Dedifferentiated amniotic fluid mesenchymal stem cell (primary cell): ENCODE data around the gene XPC.
"Not testable (repeated sequence)": the region's sequence is repeated elsewhere in the genome, so short reads cannot be mapped to it uniquely, and the experiment has no call there.

ENCODE experiments used
- DNase-seq: peaks from one replicate; pipeline ENCODE4 v3.0.0-alpha.2; 2016; ENCODE audit errors: extremely low spot score

XPC gene

DNA sequence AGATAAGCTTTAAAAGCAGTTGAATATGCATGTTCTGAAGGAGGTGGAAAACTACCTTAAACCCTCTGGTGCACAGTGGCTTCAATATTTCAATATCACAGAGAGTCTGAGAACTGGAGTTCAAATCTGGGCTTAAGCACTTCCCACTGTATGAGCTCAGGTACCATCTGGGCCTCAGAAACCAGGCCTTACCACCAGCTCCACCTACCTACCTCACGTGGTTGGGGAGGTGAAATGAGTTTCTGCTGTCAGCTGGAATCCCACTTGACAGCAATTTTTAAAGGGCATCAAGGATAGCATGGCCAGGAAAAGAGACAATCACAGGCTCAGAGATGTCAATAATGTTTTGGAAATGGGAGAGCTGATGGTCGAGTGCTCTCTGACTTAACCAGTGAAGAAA, 58.8 kb downstream of the XPC start:
- no peak for DNase-seq

GRCh38 chr3:14118400-14119381, 59.7 kb downstream of the XPC start:
- DNase-seq: no peak

DNA sequence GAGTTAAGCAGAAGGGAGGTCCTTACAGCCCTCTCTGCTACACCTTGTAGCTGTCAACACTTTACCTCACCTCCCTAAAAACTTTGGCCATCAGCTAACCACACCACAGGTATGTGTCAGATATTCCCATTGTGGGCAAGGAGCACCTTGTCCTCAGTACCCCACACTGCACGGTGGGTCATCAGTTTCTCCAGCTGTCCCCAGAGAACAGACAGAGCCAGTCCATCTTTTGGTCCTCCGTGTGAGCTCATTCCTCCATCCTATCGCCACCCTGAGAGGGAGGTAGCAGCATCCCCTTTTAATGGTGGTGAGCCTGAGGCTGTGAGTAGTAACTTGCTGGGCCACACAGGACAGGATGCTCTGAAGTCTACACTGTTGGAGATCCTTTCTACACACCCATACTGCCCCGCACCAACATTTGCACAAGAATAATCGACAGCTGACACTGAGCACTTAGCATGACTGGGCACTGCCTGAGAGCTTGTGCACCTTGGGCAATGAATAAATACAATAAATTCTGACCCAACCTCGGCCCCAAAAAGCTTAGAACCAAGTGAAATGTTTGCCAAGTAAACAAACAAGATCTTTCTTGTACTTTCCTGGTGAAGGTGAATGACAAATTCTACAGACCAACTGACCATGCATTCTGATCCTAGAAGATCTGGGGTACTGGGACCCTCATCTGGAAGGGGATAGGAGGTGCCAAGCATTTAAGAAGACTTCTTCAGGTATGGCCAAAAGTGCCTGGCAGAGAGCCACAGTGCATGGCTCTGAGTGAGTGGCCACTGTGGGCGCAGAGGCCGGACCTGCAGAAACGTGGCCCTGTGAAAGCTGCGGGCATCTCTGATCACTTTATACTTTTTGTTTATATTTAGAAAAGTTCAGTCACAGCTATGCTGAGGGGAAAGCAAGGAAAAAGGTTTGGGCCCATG, 60.7 kb downstream of the XPC start:
- no peak for DNase-seq

GRCh38 chr3:14113965-14114635, 64.3 kb downstream of the XPC start:
- no peak for DNase-seq

GRCh38 chr3:14110699-14111098, 67.7 kb downstream of the XPC start:
- DNase-seq: no peak

- DNase-seq: not testable (repeated sequence)
Measured at GRCh38 chr3:14109821-14110220, 68.6 kb downstream of the XPC start.

DNA sequence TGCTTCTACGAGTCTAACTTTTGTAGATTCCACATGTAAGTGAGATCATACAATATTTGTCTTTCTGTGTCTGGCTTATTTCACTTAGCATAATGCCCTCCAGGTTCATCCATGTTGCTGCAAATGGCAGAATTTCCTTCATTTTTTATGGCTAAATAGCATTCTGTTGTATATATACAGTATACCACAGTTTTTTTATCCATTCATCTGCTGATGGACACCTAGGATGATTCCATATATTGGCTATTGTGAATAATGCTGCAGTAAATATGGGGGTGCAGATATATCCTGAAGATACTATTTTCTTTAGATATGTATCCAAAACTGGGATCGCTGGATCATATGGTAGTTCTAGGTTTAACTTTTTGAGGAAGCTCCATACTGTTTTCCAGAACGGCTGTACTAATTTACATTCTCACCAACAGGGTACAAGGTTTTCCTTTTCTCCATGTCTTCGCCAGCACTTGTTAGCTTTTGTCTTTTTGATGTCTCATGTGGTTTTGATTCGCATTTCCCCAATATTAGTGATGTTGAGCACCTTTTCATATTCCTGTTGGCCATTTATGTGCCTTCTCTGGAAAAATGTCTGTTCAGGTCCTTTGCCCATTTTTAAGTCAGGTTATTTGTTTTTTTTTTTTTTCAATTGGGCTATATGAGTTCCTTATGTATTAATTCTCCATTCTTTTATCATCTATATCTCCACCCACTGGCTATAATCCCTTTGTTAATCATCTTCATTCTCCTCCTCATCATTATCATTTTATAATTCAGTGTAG, 80.6 kb downstream of the XPC start:
- DNase-seq: no peak

DNA sequence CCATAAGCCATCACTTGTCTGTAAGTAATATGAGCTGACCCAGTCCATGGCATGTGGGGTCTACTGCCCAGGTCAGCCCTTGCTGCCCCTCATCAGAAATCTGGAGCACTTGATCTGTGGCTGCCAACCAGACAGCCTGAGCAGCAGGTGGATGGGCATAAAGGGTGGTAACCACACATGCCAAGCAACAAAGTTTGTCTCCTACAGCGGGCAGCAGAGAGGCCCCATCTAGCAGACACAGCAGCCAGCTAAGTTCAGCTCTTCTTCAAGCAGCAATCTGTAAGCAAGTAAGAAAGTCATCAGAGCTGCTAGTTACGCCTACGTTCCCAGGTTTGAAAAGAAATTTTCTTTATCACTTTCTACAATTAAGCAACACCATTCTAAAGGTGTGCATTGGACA, 81.7 kb downstream of the XPC start:
- no peak for DNase-seq
